H1 (cell line): Measurements from ENCODE around the gene SPACDR.
"Not testable (repeated sequence)": the region's sequence is repeated elsewhere in the genome, so short reads cannot be mapped to it uniquely, and the experiment has no call there.

ENCODE experiments used
- BACH1 ChIP-seq: IDR thresholded peaks from 2 replicates; pipeline ENCODE4 v1.6.1; 2012; ENCODE audit warnings: low read length, improper control_type of control experiment
- BCL11A ChIP-seq, 2 experiments: IDR thresholded peaks; one replicate each; pipeline ENCODE4 v1.6.1; 2011; ENCODE audit warnings: low read depth in 2 of 2, low read length in 2 of 2, mild to moderate bottlenecking in 2 of 2
- BRCA1 ChIP-seq: IDR thresholded peaks from 2 replicates; pipeline ENCODE4 v1.6.1; 2012; ENCODE audit warnings: low read depth, low read length, improper control_type of control experiment
- CEBPB ChIP-seq: IDR thresholded peaks from 2 replicates; pipeline ENCODE4 v1.6.1; 2012; ENCODE audit warnings: low read depth, low read length
- CHD2 ChIP-seq: IDR thresholded peaks from 2 replicates; pipeline ENCODE4 v1.6.1; 2012; ENCODE audit warnings: low read length, improper control_type of control experiment
- EP300 ChIP-seq, 2 experiments: IDR thresholded peaks; 1 replicate in 1 of 2; 2 replicates in 1 of 2; pipeline ENCODE4 v1.6.1; 2011 to 2012; ENCODE audit warnings: low read depth in 2 of 2, low read length in 2 of 2, mild to moderate bottlenecking in 2 of 2, borderline replicate concordance in 1 of 2, inconsistent platforms in 1 of 2, moderate library complexity in 1 of 2
- GABPA ChIP-seq: IDR thresholded peaks from 2 replicates; pipeline ENCODE4 v1.6.1; 2011; ENCODE audit warnings: mild to moderate bottlenecking, low read length, moderate library complexity, borderline replicate concordance; ENCODE audit not compliant: insufficient read depth
- KDM5A ChIP-seq: fragments of 200-600 bp; IDR thresholded peaks from 2 replicates; pipeline ENCODE4 v1.7.1; 2012; ENCODE audit warnings: mild to moderate bottlenecking, low read length, inconsistent platforms, mixed read lengths
- POLR2AphosphoS5 ChIP-seq: IDR thresholded peaks from 2 replicates; pipeline ENCODE4 v1.6.1; 2011; ENCODE audit warnings: low read depth, low read length
- RXRA ChIP-seq: IDR thresholded peaks from 2 replicates; pipeline ENCODE4 v1.6.1; 2011; ENCODE audit warnings: low read depth, mild to moderate bottlenecking, low read length, moderate library complexity; ENCODE audit not compliant: insufficient read depth
- YY1 ChIP-seq: IDR thresholded peaks from 2 replicates; pipeline ENCODE4 v1.6.1; 2011; ENCODE audit warnings: low read depth, mild to moderate bottlenecking, low read length
- TF ChIP-seq, protein P1 (sequence below), 3 experiments: IDR thresholded peaks; 1 replicate in 2 of 3; 2 replicates in 1 of 3; pipeline versions ENCODE4 v1.5.1 to v1.6.1; 2011; ENCODE audit warnings: low read length in 3 of 3, mild to moderate bottlenecking in 3 of 3, inconsistent platforms in 2 of 3, low read depth in 1 of 3, moderate library complexity in 1 of 3; ENCODE audit not compliant: insufficient read depth in 1 of 3; ENCODE audit errors: control extremely low read depth in 1 of 3
- TF ChIP-seq, protein P2 (sequence below): IDR thresholded peaks from 2 replicates; pipeline ENCODE4 v1.6.1; 2012; ENCODE audit warnings: inconsistent platforms

DNA sequence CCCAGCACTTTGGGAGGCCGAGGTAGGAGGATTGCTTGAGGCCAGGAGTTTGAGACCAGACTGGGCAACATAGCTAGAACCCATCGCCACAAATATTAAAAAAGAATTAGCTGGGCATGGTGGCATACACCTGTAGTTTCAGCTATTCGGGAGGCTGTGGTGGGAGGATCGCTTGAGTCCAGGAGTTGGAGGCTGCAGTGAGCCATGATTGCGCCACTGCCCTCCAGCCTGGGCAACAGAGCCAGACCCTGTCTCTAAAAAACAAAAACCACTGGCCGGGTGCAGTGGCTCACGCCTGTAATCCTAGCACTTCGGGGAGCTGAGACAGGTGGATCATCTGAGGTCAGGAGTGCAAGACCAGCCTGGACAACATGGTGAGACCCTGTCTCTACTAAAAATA lies 10.2 kb downstream of the SPACDR start:
- not testable (repeated sequence) for TF ChIP-seq KDM5A; RXRA; POLR2AphosphoS5; BACH1; BRCA1; EP300 (IDR thresholded peaks at IDR 0.05; ENCODE audit: borderline replicate concordance in 1 of 2, low read depth in 2 of 2, low read length in 2 of 2); CEBPB; CHD2; BCL11A (IDR thresholded peaks at IDR 0.05; ENCODE audit: low read depth in 2 of 2, low read length in 2 of 2); GABPA; YY1
- TF ChIP-seq, protein P1, sequence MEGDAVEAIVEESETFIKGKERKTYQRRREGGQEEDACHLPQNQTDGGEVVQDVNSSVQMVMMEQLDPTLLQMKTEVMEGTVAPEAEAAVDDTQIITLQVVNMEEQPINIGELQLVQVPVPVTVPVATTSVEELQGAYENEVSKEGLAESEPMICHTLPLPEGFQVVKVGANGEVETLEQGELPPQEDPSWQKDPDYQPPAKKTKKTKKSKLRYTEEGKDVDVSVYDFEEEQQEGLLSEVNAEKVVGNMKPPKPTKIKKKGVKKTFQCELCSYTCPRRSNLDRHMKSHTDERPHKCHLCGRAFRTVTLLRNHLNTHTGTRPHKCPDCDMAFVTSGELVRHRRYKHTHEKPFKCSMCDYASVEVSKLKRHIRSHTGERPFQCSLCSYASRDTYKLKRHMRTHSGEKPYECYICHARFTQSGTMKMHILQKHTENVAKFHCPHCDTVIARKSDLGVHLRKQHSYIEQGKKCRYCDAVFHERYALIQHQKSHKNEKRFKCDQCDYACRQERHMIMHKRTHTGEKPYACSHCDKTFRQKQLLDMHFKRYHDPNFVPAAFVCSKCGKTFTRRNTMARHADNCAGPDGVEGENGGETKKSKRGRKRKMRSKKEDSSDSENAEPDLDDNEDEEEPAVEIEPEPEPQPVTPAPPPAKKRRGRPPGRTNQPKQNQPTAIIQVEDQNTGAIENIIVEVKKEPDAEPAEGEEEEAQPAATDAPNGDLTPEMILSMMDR (IDR thresholded peaks at IDR 0.05; ENCODE audit: control extremely low read depth in 1 of 3, insufficient read depth in 1 of 3, low read depth in 1 of 3, low read length in 3 of 3): not testable (repeated sequence)
- TF ChIP-seq, protein P2, sequence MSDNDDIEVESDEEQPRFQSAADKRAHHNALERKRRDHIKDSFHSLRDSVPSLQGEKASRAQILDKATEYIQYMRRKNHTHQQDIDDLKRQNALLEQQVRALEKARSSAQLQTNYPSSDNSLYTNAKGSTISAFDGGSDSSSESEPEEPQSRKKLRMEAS: not testable (repeated sequence)
